Gastroesophageal sphincter (tissue), 4 donors: Measurements from ENCODE around the gene BCAR3. TPM values are rescaled to one million over a fixed set of nuclear protein-coding genes. Genes with fewer than 3 reads are reported as not detected.

Experiments used
- ATAC-seq: fragments of 150-250 bp; one replicate; pipeline ENCODE4 v1.9.1; 2016; ENCODE audit warnings: mild to moderate bottlenecking, moderate library complexity
- H3K27ac ChIP-seq, 4 donors: fragments of 200-600 bp; sonication (generic) in 3 of 4; 1 replicate in 3 of 4; 2 replicates in 1 of 4; pipeline ENCODE4 v1.5.1; 2016 to 2019
- H3K27me3 ChIP-seq: fragments of 200-600 bp; sonication (generic); one replicate; pipeline ENCODE4 v1.5.1; 2019
- H3K36me3 ChIP-seq, 2 donors: fragments of 200-600 bp; sonication (generic); one replicate each; pipeline ENCODE4 v1.5.1; 2019; ENCODE audit warnings: control low read depth in 1 of 2
- H3K4me1 ChIP-seq, 3 donors: fragments of 200-600 bp; sonication (generic); 1 replicate in 2 of 3; 2 replicates in 1 of 3; pipeline ENCODE4 v1.5.1; 2016 to 2019; ENCODE audit warnings: control low read depth in 2 of 3
- H3K4me3 ChIP-seq, 2 donors: fragments of 200-600 bp; sonication (generic); one replicate each; pipeline ENCODE4 v1.5.1; 2019; ENCODE audit warnings: mild to moderate bottlenecking in 1 of 2, moderate library complexity in 1 of 2
- H3K9me3 ChIP-seq, 3 donors: fragments of 200-600 bp; sonication (generic); one replicate each; pipeline ENCODE4 v1.5.1; 2017 to 2019; ENCODE audit warnings: control low read depth in 2 of 3
- EP300 ChIP-seq: sonication (generic); formaldehyde crosslinking; IDR thresholded peaks from one replicate; pipeline ENCODE4 v1.6.1; 2017; ENCODE audit warnings: antibody characterized with exemption, mild to moderate bottlenecking
- POLR2A ChIP-seq, 2 donors: fragments of 450-650 bp; IDR thresholded peaks; one replicate each; pipeline ENCODE4 v1.6.1; 2017; ENCODE audit warnings: antibody characterized with exemption in 2 of 2, mild to moderate bottlenecking in 2 of 2, moderate library complexity in 1 of 2
- POLR2AphosphoS5 ChIP-seq: sonication (generic); formaldehyde crosslinking; IDR thresholded peaks from one replicate; pipeline ENCODE4 v1.6.1; 2017; ENCODE audit warnings: antibody characterized with exemption
- WGBS, 2 donors: methylation state at CpG; one replicate each; pipeline ENCODE4 v1.1.5; 2018; ENCODE audit warnings: low coverage in 1 of 2; 5-methylcytosine and 5-hydroxymethylcytosine counted together
- total RNA-seq, 4 donors: library from RNA; depleted of rRNA; stranded (reverse); fragments of >200 nt; gene quantifications; one replicate each; pipeline ENCODE4 v1.1.0, GENCODE V29; 2016
- TF ChIP-seq, protein P1 (sequence below), 4 experiments: fragments of 200-600 bp in 2 of 4; fragments of 450-650 bp in 2 of 4; sonication (generic) in 1 of 4; IDR thresholded peaks; one replicate each; pipeline ENCODE4 v1.5.1; 2017 to 2019; ENCODE audit warnings: antibody characterized with exemption in 4 of 4, mild to moderate bottlenecking in 2 of 4, moderate library complexity in 2 of 4

The BCAR3 gene
- total RNA-seq, 4 donors from 2014 or later, result 33.9 to 40.2 (median 38.3) TPM

DNA sequence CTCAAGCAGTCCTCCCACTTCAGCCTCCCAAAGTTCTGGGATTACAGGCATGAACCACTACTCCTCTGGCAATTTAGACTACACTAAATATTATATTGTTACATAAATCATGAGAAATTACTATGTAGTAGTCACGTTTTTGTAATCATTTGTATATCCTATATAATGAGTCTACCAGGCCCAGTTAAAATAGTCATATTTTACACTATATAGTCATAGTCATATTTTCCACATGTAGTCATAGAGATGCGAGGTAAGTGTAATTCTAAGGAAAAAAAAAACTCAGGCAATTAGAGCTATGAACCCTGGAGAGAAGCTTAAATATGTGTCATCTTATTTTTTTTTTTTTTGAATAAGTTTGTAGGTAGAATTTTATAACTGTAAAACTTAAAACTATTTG, 143.7 kb downstream of the BCAR3 start:
- Histone ChIP-seq H3K36me3 (no peaks in the 10 kb centered on the region), H3K27me3 (no peaks in the 10 kb centered on the region), H3K4me3 (no peak overlapping the region), H3K4me1 (no peaks in the 10 kb centered on the region), H3K9me3 (no peaks in the 10 kb centered on the region), H3K27ac (no peak overlapping the region)
- no peak for TF ChIP-seq EP300
- no peak for TF ChIP-seq POLR2A (IDR thresholded peaks at IDR 0.05)
- TF ChIP-seq POLR2AphosphoS5, result no peak
- TF ChIP-seq, protein P1, sequence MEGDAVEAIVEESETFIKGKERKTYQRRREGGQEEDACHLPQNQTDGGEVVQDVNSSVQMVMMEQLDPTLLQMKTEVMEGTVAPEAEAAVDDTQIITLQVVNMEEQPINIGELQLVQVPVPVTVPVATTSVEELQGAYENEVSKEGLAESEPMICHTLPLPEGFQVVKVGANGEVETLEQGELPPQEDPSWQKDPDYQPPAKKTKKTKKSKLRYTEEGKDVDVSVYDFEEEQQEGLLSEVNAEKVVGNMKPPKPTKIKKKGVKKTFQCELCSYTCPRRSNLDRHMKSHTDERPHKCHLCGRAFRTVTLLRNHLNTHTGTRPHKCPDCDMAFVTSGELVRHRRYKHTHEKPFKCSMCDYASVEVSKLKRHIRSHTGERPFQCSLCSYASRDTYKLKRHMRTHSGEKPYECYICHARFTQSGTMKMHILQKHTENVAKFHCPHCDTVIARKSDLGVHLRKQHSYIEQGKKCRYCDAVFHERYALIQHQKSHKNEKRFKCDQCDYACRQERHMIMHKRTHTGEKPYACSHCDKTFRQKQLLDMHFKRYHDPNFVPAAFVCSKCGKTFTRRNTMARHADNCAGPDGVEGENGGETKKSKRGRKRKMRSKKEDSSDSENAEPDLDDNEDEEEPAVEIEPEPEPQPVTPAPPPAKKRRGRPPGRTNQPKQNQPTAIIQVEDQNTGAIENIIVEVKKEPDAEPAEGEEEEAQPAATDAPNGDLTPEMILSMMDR (IDR thresholded peaks at IDR 0.05), result no peak
- WGBS, 2 donors, result 42 to 50% methylated on average over 2 of the region's 2 CpGs
- ATAC-seq, result no peak

DNA sequence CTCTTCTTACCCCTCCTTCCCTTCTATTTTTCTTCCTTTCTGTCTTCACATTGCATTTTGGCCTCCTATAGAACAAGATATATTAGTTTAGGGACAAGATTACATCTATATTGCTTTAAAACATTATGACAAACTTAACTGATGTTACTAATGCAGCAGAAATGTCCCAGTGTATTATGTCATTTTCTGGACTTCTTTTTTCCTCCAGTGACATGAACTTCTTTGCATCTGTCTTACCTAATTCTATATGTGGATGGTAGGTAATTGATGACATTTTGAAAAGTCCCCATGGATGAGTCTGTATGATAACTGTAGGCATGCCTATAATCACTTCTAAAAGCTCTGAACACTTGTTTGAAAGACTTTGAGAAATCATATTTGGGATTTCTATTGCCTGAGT, 144.2 kb downstream of the BCAR3 start:
- Histone ChIP-seq H3K4me1 (no peaks in the 10 kb centered on the region), H3K27ac (no peak overlapping the region), H3K4me3 (no peak overlapping the region), H3K9me3 (no peaks in the 10 kb centered on the region), H3K27me3 (no peaks in the 10 kb centered on the region), H3K36me3 (no peaks in the 10 kb centered on the region)
- no peak for ATAC-seq
- no peak for TF ChIP-seq POLR2AphosphoS5
- TF ChIP-seq, protein P1 (IDR thresholded peaks at IDR 0.05), result no peak
- TF ChIP-seq POLR2A (IDR thresholded peaks at IDR 0.05), result no peak
- no peak for TF ChIP-seq EP300

GRCh38 chr1:93533677-93534076, 148.0 kb downstream of the BCAR3 start:
- H3K36me3 ChIP-seq, result no peaks in the 10 kb centered on the region
- no peaks in the 10 kb centered on the region for H3K27me3 ChIP-seq
- H3K4me3 ChIP-seq, result no peak overlapping the region
- H3K4me1 ChIP-seq, result no peaks in the 10 kb centered on the region
- ATAC-seq, result no peak
- no peaks in the 10 kb centered on the region for H3K9me3 ChIP-seq
- no peak overlapping the region for H3K27ac ChIP-seq
- TF ChIP-seq, protein P1 (IDR thresholded peaks at IDR 0.05), result no peak
- TF ChIP-seq EP300 (no peak), POLR2AphosphoS5 (no peak), POLR2A (IDR thresholded peaks at IDR 0.05) (no peak)

DNA sequence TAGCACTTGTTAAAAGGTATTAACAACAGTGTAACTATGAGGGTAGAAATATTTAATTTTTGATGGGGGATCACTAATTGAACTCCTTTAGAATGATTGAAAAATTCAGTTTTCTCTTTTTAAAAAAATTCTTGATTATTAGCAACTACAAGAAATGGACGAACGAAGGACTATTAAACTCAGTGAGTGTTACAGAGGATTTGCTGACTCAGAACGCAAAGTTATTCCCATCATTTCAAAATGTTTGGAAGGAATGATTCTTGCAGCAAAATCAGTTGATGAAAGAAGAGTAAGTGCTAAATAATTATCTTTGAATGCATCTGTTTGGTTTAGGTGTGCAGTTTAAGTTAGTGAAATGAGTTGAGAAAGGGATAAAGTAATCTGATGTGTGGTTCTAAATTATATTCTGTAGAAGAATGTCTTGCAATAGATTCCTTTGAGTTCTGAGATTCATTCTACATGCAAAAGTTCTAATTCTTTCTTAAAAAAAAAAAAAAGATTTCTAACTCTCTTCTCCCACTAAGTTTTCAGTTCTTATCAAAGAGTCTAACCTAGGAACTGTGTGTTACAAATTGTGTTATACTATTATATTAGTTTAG, 148.8 kb downstream of the BCAR3 start:
- no peak for ATAC-seq
- H3K27me3 ChIP-seq, result no peaks in the 10 kb centered on the region
- H3K36me3 ChIP-seq, result no peaks in the 10 kb centered on the region
- H3K9me3 ChIP-seq, result no peaks in the 10 kb centered on the region
- H3K4me3 ChIP-seq, result no peak overlapping the region
- 94 to 100% methylated on average over 3 of the region's 3 CpGs for WGBS, 2 donors
- no peaks in the 10 kb centered on the region for H3K4me1 ChIP-seq
- no peak for TF ChIP-seq EP300
- TF ChIP-seq, protein P1 (IDR thresholded peaks at IDR 0.05), result no peak
- TF ChIP-seq POLR2A (IDR thresholded peaks at IDR 0.05), result no peak
- TF ChIP-seq POLR2AphosphoS5, result no peak
- no peak overlapping the region for H3K27ac ChIP-seq

GRCh38 chr1:93531193-93531592, 150.4 kb downstream of the BCAR3 start:
- no peaks in the 10 kb centered on the region for H3K9me3 ChIP-seq
- H3K27me3 ChIP-seq, result no peaks in the 10 kb centered on the region
- H3K36me3 ChIP-seq, result no peaks in the 10 kb centered on the region
- TF ChIP-seq POLR2AphosphoS5 (no peak), EP300 (no peak), POLR2A (IDR thresholded peaks at IDR 0.05) (no peak)
- TF ChIP-seq, protein P1 (IDR thresholded peaks at IDR 0.05), result no peak
- ATAC-seq, result no peak
- H3K27ac ChIP-seq, result no peak overlapping the region
- whole genome bisulfite sequencing, 2 donors, result 58 to 62% methylated on average over 2 of the region's 2 CpGs
- no peaks in the 10 kb centered on the region for H3K4me1 ChIP-seq
- H3K4me3 ChIP-seq, result no peak overlapping the region
